NCI-H510A (cell line): ENCODE data around the gene GLG1.

Experiments
- DNase-seq: peaks from one replicate; lab custom pipeline; 2025; lab: John Stamatoyannopoulos, UW

GLG1 gene

DNA sequence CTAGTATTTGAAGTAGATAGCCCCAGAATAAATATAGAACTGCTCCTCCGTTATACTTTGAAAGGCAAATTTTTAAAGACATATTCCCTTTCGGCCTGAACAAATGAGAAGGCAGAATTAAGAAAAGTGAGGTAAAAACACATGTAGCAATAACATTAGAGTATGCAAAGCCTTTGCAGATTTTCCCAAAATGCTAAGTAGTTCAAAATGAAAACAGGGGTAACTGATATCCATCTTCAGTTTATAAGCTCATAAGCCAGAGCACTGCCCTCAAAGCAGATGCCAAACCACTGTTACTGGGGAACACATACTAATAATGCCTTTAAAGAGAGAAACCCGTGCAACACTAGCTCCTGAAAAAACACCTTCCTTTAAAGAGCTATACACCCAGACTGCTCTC lies 134.4 kb downstream of the GLG1 start:
- DNase-seq: no peak

DNA sequence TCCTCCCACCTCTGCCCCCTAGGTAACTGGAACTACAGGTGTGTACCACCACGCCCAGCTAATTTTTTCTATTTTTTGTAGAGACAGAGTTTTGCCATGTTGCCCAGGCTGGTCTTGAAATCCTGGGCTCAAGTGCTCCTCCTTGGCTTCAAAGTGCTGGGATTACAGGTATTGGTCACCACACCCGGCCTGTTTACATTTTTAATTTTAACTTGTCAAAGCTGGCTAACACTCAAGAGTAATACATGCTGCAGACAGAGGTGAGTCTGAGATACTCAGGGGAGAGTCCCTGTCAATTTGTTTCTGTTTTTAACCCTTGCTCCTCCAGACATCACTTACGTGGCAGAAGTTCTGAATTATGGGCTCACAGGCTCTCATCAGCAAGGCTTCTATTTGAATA lies 134.9 kb downstream of the GLG1 start:
- no peak for DNase-seq

DNA sequence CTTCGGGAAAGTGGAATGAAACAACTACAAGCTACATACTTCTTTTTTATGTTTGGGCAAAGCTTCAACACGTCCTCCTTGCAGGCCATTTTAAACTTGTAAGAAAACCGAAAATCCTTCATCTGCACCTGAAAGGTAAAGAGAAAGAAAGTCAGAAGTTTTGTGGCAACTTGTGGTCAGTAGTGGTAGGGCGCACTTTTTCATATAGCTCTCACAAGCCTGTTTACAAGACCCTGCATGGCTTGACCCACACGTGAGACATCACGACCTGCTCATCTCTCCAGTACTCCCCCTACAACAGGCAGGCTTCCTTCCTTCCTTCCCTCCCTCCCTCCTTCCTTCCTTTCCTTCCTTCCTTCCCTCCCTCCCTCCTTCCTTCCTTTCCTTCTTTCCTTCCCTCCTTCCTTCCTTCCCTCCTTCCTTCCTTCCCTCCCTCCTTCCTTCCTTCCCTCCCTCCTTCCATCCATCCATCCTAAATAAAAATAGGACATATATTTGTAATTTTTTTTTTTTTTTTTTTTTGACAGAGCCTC lies 136.9 kb downstream of the GLG1 start:
- no peak for DNase-seq

DNA sequence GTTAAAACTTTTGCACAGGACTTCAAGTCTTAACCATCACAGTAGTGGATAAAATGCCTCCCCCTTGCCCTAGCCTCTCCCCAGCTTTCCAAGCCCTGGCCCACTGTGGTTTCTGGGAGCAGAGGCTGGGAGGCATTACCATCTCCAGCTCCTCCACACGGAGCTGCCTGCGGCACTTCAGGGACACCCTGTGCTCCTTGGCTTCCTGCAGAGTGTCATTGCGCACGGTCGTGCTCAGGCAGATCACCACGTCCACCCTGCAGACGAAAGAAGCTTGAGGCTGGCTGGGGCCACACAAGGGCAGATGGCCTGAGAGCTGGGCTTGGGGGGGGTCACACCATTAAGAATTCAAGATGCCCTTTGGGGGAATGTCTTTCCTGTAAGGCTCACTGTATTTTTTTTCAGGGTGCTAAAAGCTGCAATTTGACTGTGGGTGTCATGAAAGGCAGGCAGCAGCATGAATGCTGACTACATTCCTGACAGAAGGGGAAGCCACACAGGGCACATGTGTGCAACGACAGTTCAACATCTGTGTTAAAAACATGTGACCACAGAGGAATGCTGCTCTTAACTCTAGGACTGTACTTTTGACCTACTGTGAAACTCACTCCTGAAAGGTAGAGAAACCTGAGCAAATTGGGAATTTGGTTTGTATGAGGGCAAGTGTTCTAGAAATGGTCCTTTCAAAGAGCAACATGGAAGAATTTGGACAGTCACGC lies 137.9 kb downstream of the GLG1 start:
- DNase-seq: no peak

DNA sequence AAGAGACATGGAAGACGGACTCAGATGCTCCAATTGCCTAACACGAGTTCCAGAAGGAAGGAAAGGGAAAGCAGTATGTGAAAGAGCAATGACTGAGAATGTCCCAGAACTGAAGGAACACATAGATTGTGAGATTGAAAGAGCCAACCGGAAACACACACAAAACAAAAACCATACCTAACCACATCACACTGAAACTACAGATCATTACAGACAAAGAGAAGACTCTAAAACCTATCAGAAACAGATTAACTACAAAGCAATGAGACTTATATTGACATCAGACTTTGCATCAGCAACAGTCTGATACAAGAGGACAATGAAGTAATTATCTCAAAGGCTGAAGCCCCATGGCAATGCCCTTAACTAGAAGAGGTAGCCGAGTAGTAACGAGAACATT lies 140.0 kb downstream of the GLG1 start:
- DNase-seq: no peak

DNA sequence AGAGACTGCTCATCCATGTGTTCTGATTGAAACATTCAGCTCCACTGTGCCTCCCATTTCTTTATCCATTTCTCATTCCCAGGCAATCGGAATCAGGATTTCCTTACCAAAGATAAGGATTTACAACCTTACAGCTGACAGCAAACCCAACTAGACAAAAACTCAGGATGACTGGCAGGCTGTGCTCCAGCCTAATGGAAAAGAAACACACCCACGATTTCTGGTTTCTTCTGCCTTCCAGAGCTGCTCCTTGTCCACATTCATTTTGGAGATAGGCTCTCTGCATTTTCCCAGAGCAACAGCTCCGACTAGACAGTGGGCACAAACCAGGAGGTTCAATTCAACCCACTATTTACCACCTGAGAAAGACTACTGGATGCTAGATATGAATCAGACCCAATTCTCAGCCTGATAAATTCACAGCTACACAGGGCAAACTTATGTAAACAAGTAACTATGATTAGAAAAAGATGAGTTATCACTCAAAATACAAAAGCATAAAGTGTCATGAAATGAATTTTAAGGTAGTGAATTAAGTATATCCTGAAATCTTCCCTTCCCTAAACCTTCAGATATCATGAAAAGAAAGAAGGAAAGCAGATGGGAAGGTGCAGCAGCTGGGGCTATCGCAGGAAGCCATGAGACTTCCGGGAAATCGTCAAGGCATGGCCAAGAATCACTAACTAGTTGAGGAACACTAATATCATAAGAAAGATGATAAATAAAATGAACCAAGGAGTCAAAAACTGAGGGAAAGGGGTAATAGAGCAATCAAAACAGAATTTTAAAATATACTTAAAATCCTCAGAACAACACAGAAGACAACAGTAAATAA lies 140.8 kb downstream of the GLG1 start:
- DNase-seq: no peak

DNA sequence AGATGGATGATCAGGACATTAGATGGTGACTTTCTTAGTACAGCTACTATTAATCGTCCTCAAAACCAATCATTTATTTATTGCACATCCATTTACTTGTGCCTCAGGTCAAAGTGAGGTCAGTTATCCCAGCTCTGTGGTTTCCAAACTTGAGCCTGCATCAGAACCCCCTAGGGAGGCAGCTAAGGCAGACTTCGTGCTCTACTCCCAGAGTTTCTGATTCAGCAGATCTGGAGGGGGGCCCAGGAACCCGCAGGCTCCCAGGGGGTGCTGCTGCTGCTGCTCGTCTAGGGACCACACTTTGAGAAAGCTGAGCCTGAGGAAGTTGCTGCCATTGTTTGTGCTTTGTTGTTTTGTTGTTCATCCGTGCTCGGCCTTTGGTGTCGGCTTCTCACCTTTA lies 141.6 kb downstream of the GLG1 start:
- DNase-seq: no peak

DNA sequence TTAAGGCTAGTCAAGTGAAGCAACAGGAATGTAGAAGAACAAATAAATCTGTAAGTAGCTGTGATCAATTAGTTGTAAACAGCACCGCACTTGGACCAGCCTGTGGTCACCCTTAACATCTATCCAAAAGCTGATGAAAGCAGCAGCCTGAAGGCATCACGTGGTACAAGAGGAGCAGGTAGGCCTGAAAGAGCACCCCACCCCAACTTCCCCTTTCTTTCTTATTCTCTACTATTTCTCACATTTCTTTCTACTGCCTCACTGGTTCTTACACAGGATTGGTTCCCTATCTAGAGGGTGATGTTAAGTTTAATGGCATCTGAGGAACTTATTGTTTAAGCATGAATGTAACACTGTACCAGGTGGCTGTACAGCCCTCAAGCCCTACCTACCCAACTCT lies 143.0 kb downstream of the GLG1 start:
- DNase-seq: no peak

DNA sequence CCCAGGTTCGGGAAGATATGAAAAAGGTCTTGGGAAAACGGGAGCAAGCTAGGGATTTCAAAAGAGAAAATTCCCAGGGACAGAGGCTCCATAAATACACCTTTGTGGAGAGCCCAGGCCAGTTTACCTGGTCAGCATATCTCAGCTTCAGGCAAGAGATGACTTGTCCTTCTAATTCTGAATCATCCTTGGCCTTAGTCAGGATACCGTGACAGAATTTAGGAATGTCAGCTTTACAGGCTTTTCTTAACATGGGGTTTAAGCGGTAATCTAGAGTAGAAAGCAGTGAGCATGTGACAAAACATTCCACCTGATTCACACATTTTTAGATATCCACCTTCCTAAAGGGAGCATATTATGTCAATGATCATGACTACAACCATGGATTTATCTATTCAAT lies 144.6 kb downstream of the GLG1 start:
- DNase-seq: no peak

DNA sequence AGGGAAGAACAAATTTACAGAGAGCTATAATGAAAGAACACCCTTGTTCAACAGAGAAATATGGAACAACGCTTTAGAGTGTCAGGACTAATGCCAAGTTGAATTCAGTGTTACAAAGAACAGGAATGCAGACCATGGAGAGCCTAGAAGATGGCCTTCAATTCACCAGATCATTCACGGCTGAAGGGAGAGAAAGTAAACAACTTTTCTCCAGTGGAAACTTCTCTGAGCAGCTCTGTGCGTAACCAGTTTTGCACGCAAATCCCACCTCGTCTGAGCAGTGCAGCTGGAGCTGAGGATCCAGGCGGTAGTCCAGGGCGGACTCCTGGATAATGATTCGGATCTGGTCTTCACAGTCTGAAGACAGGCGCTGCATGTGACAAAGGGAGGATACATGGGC lies 145.1 kb downstream of the GLG1 start:
- no peak for DNase-seq

DNA sequence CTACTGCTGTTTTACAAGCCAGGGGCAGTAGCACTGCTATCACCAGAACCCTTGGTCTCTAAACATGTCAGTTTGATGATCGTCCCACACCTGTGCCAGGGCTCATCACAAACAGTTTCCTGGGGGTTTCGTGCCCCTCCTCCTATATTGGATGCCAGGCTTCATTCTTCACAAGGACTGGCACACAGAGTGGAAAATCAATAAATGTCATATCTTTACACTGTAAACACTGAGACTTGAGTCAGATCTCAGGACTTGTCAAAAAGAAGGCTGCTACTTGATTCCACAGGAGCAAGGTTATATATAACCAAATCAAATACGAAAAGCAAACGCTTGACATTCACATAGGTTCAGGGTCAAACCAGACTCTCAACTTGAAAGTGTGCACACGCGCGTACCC lies 146.4 kb downstream of the GLG1 start:
- no peak for DNase-seq

DNA sequence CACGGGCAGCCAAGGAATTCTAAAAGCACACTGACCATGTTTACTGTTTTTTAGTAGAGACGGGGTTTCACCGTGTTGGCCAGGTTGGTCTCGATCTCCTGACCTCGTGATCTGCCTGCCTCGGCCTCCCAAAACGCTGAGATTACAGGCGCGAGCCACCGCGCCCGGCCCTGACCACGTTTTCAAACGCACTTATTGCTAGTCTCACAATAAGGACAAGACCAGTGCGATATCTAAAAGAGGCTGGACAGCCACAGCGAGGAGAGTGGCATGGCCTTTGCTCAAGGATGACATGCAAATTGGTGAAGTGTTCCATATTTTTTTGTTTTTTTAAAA lies 150.7 kb downstream of the GLG1 start:
- DNase-seq: no peak

DNA sequence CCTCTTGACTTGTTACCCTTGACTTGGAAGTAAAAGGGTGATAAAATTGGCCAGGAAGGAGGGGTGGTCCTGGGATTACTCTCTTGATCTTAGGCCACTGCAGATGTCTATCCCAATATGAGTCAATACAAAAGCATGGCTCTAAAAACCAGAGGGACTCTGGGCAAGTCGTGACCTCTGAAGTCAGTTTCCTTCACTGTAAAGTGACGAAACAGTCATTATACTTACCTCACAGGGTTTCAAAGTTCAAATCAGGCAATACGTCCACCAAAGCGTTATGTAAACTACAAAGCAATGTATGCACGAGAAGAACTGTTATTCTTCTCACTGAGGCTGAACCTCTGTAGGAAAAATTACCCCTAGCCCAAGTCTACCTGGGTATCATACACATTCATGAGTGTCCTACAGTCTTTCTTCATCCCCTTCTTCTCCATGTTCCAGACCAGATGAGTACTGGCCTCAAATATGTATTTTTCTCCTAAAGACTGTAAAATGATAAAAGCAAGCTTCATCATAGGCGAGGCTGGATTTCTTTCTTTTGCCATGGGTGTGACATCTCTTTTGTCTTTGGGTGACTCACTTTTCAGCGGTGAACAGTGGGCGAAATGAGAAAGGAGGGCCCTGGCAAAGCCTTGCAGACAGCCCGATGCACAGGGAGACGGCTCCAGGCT lies 151.2 kb downstream of the GLG1 start:
- no peak for DNase-seq

DNA sequence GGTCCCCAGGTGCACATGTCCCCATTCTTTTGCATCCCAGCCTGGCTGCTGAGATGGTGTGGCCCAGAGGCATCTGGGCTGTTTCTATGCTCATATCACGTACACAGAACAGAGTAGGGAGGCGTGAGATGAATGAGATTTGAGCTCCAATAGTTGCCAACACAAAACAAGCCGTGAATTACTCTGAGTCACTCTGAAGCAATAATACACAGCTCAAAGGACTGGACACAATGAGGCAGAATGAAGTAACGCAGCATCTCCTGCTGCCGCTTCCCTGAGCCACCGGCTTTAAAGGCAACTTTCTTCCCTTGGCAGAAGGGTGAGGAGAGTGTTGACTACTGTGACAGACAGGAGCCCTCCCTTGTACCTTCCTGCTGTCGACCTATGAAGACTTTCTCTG lies 151.7 kb downstream of the GLG1 start:
- DNase-seq: no peak

DNA sequence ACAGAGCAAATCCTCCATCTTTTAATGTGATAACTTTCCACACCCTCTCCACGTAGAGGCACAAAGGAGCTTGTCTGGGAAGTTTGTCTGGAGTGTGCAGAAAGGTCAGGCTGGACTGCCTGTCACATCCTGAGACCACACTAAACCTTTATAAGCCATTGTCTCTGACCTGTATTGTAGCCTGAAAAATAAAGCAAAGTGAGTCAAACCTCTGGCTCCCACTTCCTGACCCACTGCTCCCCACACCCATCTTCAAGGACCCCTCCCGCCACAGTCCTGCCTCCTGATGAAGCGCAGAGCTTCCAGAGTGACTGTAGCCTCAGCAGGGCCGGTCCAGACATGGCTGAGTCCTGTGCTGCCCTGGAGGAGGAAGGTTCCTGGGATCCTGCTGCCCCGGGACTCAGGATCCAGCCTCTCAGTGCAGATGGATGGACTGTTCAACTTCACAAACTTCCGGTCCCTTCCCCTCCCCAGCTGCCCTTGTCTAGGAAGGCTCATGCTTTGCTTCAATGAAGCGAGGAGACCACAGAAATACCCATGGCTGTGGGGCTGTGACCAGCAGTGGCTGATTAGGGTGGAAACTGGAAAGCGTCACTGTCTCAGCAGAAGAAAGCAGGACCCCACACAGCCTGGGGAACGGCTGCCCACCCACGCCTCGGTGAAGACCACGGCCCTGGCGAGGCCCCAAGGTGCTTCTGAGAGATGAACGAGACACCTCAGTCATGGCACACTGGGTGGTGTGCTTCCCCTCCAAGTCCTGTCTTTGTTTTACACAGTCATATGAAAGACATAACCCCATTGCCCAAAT lies 154.8 kb downstream of the GLG1 start:
- no peak for DNase-seq

DNA sequence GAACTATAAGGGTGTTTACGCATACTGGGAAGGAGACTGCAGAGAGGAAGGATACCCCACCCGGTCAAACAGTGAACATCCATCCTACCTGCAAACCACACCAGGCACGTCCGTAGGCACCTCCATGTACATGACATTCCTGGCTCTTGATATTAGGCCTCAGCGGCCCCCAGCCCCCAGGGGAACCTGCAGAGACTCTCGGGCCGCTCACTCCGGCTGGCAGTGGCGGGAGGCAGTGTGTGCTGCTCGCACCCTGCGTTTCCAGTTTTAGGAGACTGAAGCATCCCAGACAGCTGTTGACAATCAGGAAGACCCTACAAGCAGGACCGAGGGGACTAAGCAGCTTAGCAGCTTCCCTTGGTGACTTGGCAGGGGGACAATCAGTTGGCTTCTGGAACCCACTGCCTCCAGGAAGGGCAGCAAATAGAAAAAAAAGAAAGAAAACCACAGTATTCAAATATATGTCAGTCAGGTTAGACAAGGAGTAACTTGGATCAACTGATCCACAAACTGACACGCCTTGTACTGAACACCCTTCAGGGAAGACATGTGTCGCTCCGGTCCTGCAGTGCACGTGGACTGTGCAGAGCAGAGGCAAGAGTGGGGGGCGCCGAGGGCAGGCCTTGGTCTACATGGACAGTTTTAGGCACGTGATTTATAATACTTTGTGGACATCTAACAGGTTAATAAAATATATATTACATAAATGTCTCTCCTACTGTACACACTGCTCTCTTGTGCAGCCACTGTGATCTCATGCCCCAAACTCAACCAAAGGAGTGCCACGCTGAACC lies 155.8 kb downstream of the GLG1 start:
- DNase-seq: no peak

DNA sequence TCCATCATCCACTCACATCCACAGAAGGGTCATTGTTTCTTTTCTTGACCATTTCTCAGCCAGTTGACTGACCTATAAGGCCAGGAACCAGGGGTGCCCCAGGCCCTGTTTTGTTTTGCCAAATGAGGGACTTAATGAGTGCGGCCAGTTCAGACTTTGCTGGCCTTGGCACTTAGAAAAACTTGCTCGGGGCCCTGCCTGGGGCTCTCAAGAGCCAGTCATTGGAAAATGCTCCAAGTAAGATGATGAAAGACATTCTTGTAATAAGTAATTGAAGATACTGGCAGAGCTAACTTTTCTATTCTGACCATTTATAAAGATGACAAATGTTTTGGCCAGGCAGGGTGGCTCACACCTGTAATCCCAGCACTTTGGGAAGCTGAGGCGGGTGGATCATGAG lies 156.7 kb downstream of the GLG1 start:
- no peak for DNase-seq

DNA sequence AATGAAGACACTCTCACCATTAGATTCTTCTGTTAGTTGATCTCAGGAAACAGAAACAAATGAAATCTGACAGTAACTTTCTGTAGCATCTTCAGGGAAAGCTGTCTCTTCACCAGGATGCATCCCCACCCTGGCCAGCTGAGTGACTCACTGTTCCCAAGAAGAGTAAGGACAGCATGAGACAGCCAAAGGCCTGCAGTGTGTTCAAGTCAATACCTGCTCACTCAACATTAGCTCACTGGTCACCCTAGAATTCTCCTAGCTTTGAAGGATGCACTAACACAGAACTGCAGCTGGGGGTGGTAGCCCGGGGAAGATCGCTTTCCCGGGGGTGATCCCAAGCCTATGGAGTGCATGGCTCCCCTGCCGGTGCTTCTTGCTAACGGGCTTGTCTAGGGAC lies 157.4 kb downstream of the GLG1 start:
- no peak for DNase-seq

DNA sequence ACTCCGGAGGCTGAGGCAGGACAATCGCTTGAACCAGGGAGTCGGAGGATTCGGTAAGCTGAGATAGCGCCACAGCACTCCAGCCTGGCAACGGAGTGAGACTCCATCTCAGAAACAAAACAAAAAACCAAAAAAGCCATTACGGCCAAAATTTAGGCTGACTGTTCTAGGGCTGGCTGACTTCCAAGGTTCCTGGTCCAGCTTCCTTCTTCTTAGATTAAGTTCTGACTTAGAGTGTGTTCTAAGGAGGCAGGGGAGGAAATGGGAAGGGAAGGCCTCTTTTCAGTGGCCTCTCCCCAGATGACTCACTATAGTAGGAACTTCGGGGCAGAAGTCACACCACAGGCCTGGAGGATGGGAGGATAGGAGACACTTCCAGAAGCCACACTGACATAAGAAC lies 157.9 kb downstream of the GLG1 start:
- DNase-seq: no peak

DNA sequence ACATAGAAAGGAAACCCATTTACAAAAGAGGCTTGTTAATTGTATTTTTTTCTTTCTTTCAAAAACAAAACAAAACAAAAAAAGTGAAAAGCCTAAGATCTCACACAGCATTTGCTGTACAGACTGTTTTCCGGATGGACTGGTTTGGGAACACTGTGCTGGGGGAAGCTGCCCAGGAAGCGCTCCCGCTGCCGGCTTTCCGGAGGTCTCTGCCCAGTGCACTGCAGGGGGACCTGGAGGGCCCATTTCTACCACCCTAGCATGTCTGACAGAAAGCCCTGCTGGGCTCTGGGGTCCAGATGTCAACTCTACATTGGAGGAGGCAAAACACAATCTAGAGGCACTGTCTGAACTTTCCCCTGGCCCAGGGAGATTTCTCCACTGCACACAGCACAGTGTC lies 159.3 kb downstream of the GLG1 start:
- DNase-seq: no peak

DNA sequence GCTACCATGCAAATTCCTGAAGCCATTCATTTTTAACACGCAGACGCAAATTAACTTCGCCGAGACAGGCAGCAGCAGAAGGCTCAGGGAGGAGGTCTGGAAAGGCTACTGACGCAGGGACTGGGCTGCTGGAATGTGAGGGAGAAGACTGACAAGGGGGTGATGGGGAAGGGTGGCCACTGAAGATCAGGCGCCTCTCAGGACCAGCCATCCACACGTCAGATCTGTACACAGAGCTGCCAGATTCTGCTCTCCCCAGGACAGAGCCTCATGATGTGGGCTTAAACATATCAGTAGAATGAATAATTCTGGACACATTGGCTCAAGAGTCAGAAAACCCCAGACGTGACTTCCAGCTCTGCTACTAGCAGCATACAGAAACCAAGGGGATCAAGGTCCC lies 160.0 kb downstream of the GLG1 start:
- no peak for DNase-seq
